ENCODE data around the gene LIF.

LIF gene

GRCh38 chr22:30245985-30246813, at the start of gene LIF:
Gene LIF (minus strand): TSS chr22:30246759. CDS start chr22:30246695, 64 bp downstream.
- peak; percentile 14 to 52 for DNase-seq

- DNase-seq, result no peak
Observed at GRCh38 chr22:30296324-30296723, 49.8 kb upstream of the LIF start.

GRCh38 chr22:30295576-30295975, 49.0 kb upstream of the LIF start:
- no peak for DNase-seq

- no peak for DNase-seq
Observed at GRCh38 chr22:30294830-30295229, 48.3 kb upstream of the LIF start.

- peak; percentile 44 to 81 for DNase-seq
Observed at GRCh38 chr22:30294066-30294465, 47.5 kb upstream of the LIF start.

GRCh38 chr22:30293026-30293425, 46.5 kb upstream of the LIF start:
- no peak for DNase-seq

GRCh38 chr22:30292069-30292970, 45.8 kb upstream of the LIF start:
- no peak for DNase-seq

GRCh38 chr22:30291058-30291892, 44.7 kb upstream of the LIF start:
- DNase-seq, result no peak

- DNase-seq, result peak in 1 of 2 experiments; percentile 36
Observed at GRCh38 chr22:30290342-30291057, 43.9 kb upstream of the LIF start.

GRCh38 chr22:30289980-30290313, 43.4 kb upstream of the LIF start:
- DNase-seq, result no peak

- peak; percentile 96 to 99 for DNase-seq
Observed at GRCh38 chr22:30289141-30289979, 42.8 kb upstream of the LIF start, which contains the start of gene CASTOR1. Gene CASTOR1 (minus strand): TSS chr22:30289505. CDS start chr22:30289497, 8 bp downstream.

GRCh38 chr22:30288419-30289140, 42.0 kb upstream of the LIF start:
- no peak for DNase-seq

GRCh38 chr22:30287648-30288418, 41.3 kb upstream of the LIF start:
- peak; percentile 77 to 89 for DNase-seq

GRCh38 chr22:30286813-30287647, 40.5 kb upstream of the LIF start:
- peak; percentile 28 to 45 for DNase-seq

GRCh38 chr22:30286331-30286730, 39.8 kb upstream of the LIF start:
- no peak for DNase-seq

GRCh38 chr22:30285846-30286200, 39.3 kb upstream of the LIF start:
- no peak for DNase-seq

GRCh38 chr22:30285176-30285845, 38.8 kb upstream of the LIF start:
- no peak for DNase-seq

- DNase-seq, result no peak
Observed at GRCh38 chr22:30284666-30285065, 38.1 kb upstream of the LIF start.

Measured in NCI-H524 (cell line).